ENCODE data around the gene TIGD3.

The TIGD3 gene

DNA sequence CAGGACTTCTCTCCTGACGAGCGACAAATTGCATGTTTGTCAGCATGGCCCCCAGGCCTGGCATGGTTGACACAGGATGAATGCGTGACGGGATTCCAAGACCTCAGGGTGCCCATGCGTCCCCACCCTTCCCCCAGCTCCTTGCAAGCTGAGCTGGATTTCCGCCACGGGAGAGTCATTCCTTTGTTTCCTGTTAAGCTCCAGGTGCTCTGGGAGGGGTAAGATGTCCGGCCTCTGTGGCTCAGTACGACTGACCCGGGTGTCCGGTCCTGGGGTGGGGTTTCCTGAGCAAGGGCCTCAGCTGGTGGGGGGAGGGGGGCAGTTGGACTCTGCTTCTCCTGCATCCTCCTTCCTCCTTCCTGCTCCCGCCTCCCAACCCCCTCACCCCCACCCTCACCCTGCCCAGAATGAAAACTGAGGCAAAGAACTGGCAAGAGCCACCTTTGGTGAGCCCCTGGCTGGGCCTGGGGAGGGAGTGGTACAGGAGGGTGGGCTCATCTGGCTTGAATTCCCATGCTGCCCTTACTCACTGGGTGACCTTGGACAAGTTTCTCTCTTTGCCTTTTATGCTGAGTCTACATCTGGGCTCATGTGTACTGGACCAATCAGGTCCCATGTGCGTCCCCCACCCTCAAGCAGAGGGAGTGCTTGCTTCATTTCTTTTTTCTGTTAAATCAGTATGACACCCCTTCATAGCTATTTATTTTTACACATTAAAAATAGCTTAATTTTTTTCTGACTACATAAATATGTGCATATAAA, 37.3 kb upstream of the TIGD3 start:
- TF ChIP-seq, protein P1, sequence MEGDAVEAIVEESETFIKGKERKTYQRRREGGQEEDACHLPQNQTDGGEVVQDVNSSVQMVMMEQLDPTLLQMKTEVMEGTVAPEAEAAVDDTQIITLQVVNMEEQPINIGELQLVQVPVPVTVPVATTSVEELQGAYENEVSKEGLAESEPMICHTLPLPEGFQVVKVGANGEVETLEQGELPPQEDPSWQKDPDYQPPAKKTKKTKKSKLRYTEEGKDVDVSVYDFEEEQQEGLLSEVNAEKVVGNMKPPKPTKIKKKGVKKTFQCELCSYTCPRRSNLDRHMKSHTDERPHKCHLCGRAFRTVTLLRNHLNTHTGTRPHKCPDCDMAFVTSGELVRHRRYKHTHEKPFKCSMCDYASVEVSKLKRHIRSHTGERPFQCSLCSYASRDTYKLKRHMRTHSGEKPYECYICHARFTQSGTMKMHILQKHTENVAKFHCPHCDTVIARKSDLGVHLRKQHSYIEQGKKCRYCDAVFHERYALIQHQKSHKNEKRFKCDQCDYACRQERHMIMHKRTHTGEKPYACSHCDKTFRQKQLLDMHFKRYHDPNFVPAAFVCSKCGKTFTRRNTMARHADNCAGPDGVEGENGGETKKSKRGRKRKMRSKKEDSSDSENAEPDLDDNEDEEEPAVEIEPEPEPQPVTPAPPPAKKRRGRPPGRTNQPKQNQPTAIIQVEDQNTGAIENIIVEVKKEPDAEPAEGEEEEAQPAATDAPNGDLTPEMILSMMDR (IDR thresholded peaks at IDR 0.05; ENCODE audit: insufficient read depth, missing control alignments): no peak
- DNase-seq (ENCODE audit: insufficient read length, low spot score) (no peak), FAIRE-seq (no peak)

DNA sequence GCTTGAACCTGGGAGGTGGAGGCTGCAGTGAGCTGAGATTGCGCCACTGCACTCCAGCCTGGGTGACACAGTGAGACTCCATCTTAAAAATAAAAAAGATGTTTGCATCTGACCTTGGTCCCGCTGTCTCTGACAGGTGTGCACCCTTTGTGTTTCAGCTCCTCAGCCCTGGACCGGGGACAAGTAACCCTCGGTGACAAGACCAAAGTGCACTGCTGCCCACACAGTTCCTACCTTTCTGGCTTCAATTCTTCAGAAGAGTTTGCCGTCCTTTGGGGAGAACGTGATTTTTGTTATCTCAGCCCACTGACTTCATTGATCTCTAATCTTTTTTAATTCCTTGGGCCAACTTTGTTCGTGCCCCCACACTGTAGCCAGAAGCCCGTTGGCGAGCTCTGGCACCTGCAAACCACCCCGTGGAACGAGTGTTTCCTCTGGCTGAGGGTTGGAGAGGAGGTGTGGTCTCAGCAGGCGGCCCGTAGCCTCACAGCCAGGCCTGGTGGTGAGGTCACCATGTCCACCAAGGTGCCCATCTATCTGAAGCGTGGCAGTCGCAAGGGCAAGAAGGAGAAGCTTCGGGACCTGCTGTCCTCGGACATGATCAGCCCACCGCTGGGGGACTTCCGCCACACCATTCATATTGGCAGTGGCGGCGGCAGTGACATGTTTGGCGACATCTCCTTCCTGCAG, 34.0 kb upstream of the TIGD3 start:
- TF ChIP-seq, protein P1 (IDR thresholded peaks at IDR 0.05; ENCODE audit: insufficient read depth, missing control alignments): no peak
- no peak for DNase-seq (ENCODE audit: insufficient read length, low spot score)
- no peak for FAIRE-seq

DNA sequence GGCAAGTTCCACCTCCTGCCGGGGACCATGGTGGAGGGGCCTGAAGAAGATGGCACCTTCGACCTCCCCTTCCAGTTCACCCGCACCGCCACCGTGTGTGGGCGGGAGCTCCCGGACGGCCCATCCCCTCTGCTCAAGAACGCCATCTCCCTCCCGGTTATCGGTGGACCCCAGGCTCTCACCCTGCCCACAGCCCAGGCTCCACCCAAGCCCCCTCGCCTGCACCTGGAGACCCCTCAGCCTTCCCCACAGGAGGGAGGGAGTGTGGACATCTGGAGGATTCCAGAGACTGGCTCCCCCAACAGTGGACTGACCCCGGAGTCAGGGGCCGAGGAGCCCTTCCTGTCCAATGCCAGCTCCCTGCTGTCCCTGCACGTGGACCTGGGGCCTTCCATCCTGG, 33.5 kb upstream of the TIGD3 start:
- FAIRE-seq: no peak
- DNase-seq (ENCODE audit: insufficient read length, low spot score): no peak
- TF ChIP-seq, protein P1 (IDR thresholded peaks at IDR 0.05; ENCODE audit: insufficient read depth, missing control alignments): no peak

DNA sequence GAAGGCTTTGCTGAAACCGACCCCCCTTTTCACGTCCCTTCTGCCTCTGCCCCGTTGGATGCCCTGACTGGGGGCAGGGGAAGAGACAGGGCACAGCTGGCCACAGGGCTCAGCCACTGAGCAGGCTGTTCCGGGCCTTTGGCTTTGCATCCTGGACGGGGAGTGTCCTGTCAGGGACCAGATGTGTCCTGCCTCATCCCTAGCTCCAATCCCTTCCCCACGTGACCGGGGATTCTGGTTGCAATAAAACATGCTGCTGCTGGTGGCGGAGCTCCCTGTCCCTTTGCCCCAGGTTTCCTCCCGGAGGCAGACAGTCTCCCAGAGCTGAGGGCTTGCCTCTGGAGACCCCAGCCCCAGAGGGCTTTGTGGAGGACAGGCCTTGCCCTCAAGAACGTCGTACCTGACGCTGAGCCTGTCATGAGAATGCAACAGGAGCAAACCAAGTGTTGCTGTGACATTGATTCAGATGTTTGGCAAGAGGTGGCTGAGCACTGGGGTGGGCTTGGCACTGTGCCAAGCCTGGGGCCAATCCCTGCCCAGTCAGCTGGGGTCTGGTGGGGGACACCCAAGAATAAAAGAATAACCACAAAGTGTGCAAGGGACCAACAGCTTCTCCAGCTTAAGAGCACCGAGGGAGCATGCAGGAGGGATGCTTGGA, 32.6 kb upstream of the TIGD3 start:
- FAIRE-seq: no peak
- TF ChIP-seq, protein P1 (IDR thresholded peaks at IDR 0.05; ENCODE audit: insufficient read depth, missing control alignments): no peak
- DNase-seq (ENCODE audit: insufficient read length, low spot score): no peak

DNA sequence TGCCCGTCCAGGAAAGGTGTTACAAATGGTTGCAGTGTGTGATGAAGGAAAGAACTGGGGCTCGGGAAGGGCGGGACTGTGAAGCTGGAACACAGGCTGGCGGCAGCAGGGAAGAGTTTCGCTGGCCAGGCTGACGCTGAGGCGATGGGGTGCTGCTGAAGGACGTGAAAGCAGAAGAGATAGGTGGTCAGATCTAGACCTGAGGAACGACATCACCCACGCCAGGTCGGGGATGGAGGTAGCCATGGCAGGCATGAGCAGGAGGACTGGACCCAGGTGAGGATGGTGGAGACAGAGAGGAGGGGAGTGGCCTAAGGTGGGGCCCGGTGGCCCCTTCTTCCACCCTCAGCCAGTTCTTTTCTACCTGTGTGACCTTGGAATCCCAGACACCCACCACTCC, 30.7 kb upstream of the TIGD3 start:
- TF ChIP-seq, protein P1 (IDR thresholded peaks at IDR 0.05; ENCODE audit: insufficient read depth, missing control alignments): no peak
- DNase-seq (ENCODE audit: insufficient read length, low spot score): no peak
- FAIRE-seq: no peak

DNA sequence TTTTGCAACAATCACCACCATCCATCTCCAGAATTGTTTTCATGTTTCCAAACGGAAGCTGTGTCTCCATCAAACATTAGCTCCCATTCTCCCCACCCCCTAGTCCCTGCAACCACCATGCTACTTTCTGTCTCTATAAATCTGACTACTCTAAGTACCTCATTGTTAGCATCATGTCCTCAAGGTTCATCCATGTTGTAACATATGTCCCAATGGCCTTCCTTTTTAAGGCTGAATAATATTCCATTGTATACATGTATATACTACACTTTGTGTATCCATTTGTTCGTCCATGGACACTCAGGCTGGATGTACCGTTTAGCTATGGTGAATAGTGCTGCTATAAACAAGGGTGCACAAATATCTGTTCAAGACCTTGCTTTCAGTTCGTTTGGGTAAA, 29.1 kb upstream of the TIGD3 start:
- TF ChIP-seq, protein P1 (IDR thresholded peaks at IDR 0.05; ENCODE audit: insufficient read depth, missing control alignments): no peak
- no peak for FAIRE-seq
- DNase-seq (ENCODE audit: insufficient read length, low spot score): no peak

Data from D721Med (cell line).